GM18499 (cell line): ENCODE data around the gene UMODL1.

Experiments
- ATAC-seq: cut with Tn5 transposase; IDR thresholded peaks from one replicate; pipeline ENCODE4 v1.9.1; 2021; ENCODE audit warnings: moderate number of reproducible peaks; ENCODE audit not compliant: insufficient read depth, unreplicated experiment

The UMODL1 gene

DNA sequence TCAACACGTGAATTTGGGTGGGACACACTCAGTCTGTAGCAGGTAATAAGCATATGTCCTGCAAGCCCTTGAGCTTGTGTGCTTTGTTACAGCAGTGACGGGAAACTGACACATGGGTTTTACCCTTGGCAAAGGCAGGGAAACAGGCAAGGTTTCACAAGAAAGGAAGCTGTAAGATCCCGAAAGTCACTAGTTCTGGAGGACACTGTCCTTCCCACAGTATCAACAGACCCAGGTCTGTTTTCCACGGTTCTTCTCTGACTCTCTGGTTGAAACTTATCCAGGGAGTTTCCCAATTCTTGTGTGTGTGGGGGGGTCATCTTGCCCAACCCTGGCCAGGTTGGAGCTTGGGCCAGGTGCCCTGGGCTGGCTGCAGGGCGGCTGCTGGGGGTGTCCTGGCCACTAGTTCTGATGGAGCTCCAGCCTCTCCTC lies 31.6 kb upstream of the UMODL1 start:
- ATAC-seq = no peak

DNA sequence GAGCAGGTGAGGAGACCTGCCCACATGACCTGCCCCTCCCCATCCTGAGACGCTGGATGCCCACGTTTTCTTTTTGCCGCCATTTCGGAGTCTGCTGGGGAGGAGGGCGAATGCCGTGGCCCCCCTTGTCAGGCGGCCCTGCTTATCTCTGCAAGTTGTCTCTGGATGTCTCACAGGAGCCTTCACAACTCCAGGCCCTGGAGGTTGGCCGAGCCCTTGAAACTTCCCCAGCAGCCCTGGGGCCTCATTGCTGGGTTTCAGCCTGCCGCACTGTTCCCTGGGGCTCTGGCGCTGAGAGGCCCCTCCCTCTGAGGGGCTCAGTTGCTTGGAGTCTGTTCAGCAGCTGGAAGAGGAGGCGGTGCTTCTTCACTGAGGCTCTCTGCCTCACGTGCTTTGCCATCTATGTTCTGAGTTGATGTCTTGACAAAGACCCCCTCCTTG lies 31.2 kb upstream of the UMODL1 start:
- no peak for ATAC-seq

- no peak for ATAC-seq
Observed at GRCh38 chr21:42040411-42041180, 30.5 kb upstream of the UMODL1 start.

DNA sequence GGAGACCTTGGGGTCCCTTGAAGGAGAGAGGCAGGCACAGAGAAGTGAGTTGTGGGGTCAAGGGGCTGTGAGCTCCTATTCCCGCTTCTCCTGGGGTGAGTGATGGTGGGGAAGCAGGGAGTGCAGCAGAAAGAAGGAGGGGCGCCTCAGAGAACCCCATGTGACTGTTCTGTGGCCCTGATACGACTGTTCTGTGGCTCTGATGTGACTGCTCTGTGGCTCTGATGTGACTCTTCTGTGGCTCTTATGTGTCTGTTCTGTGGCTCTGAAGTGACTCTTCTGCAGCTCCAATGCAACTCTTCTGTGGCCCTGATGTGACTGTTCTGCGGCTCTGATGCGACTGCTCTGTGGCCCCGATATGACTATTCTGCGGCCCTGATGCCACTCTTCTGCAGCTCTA lies 29.9 kb upstream of the UMODL1 start:
- no peak for ATAC-seq

DNA sequence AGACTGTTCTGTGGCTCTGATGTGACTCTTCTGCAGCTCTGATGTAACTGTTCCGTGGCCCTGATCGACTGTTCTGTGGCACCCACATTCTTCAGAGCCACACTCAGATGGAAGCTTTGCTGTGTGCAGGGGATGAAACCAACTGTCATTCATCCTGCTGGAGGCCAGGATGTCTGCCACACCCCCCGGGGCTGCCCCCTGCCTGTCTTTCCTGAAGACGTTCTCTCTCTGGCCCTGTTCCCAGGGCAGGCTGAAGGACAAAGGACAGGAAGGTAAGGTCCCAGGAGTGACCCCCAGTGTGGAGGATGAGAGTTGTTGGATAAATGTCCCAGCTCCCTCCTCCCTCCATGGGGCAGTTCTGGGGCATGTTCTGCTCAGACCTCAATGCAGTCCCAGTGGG lies 29.4 kb upstream of the UMODL1 start:
- no peak for ATAC-seq

DNA sequence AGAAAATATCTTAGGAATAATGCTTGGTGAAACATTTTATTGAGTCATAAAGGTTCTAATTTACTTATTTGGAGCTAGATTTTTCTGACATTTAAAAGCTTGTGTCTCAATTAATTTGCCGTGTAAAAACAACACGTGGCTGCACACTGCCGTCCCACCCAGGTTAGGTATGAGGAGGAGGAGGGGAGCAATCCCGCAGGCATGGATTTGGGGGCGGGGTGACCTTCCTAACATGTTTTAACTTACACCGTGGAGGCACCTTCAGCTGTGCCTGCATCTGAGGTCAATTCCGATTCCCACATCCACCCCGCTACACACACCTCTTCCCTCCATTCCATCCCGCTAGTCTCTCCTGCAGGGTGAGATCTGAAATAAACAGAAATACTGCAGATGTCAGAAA lies 28.5 kb upstream of the UMODL1 start:
- no peak for ATAC-seq

- ATAC-seq = no peak
Observed at GRCh38 chr21:42043201-42043895, 27.8 kb upstream of the UMODL1 start.

- ATAC-seq = no peak
Observed at GRCh38 chr21:42043961-42044360, 27.2 kb upstream of the UMODL1 start.

DNA sequence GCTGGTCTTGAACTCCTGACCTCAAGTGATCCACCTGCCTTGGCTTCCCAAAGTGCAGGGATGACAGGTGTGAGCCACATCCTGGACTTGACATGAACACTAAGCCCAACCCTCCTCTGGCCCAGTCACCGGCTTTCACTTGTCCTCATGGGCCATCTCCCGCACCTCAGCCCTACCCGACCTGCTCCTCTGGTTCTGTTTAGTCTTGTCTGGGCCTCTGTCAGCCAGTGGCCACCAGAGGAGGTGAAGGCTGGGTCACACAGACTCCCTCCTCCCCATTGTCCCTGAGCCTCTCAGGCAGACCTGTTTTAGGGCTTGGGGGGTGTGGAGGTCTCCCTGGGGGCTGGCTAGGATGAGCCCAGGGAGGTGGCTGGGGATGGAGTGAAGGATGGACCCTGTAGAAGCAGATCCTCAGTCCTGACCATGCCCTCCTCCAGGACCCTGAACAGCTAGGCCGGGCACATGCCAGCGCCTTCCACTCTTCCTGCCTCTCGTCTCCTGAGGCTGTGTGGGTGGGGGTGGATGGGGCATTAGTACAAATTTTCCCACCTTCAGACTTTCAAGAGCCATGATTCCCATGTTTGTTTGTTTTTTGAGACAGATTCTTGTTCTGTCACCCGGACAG lies 26.1 kb upstream of the UMODL1 start:
- ATAC-seq = no peak

- no peak for ATAC-seq
Observed at GRCh38 chr21:42047821-42048613, 23.1 kb upstream of the UMODL1 start.

DNA sequence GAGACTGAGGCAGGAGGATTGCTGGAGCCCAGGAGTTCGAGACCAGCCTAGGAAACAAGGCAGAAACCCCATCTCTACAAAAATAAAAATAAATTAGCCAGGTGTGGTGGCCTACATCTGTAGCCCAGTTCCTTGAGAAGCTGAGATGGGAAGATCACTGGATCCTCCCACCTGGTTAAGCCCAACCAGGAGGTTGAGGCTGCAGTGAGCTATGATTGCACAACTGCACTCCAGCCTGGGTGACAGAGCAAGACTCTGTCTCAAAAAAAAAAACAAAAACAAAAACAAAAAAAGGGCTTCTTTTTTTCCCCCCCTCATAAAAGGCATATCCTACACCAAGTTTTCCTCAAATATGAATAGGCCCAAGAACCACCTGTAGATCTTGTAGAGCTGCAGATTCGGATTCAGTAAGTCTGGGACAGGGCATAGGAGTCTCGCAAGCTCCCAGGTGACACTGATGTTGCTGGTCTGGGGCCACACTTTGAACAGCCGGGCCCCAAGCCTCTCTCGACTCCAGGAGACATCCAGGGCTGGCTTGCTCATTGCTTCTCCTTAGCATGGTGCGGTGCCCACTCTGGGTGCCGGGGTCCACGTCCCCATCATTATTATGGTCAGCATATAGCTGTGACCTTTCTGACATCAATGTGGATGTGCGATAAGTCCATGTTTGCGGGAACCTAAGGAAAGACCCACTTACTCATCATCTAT lies 22.1 kb upstream of the UMODL1 start:
- ATAC-seq = no peak

DNA sequence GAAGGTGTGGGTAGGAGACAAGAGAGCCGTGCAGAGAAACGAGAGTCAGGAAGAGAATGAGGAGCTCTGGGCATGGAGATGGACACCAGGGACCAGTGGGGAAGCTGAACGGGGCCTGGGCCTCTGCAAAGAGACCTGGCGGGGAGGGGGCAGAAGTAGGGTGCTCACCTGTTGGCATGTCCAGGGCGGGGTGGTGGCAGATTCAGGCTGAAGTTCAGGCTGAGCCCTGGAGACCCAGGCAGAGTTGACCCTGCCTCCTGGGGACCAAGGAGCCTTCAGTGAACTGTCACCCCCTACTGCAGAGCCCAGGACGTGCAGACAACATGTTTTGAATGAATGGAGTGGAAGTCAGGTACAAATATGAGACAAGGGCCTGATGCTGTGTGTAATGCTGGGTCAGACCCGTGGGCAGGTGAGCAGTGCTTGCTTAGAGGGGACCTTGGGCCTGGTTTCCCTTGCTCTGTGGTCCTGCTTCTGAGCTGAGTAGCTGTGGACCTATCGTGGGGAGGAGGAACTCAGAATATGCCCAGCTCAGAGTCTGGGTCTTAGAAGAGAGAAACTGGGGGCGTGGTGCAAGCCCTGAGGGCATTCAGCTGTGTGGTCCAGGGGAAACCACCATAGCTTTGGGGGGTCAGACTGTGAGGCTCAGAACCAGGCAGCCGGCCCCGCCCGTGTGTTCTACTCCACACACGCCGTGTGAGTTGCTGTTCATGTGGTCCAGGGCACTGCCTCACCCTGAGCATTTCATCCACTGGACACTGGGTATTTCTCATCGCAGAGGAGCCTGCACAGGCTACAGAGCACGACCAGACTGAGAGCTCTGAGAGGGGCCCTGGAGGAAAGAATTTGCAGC lies 21.3 kb upstream of the UMODL1 start:
- ATAC-seq = no peak

GRCh38 chr21:42051788-42052187 lies 19.3 kb upstream of the UMODL1 start:
- no peak for ATAC-seq

- no peak for ATAC-seq
Observed at GRCh38 chr21:42055425-42055824, 15.7 kb upstream of the UMODL1 start.

DNA sequence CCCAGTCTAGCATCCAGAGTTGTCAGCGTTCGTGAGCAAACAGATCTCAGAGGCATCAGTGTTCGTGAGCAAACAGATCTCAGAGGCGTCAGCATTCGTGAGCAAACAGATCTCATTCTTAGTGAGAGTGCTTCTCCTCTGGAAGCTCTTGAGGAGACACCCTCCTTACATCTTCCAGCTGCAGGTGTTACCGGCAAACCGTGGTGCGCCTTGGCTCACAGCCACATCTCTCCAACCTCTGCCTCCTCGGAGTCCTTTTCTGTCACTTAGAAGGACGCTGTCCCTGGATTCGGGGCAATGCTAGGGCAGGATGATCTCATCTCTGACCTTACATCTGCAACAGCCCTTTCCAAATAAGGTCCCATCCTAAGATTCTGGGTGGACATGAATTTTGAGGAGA lies 14.6 kb upstream of the UMODL1 start:
- ATAC-seq = no peak

DNA sequence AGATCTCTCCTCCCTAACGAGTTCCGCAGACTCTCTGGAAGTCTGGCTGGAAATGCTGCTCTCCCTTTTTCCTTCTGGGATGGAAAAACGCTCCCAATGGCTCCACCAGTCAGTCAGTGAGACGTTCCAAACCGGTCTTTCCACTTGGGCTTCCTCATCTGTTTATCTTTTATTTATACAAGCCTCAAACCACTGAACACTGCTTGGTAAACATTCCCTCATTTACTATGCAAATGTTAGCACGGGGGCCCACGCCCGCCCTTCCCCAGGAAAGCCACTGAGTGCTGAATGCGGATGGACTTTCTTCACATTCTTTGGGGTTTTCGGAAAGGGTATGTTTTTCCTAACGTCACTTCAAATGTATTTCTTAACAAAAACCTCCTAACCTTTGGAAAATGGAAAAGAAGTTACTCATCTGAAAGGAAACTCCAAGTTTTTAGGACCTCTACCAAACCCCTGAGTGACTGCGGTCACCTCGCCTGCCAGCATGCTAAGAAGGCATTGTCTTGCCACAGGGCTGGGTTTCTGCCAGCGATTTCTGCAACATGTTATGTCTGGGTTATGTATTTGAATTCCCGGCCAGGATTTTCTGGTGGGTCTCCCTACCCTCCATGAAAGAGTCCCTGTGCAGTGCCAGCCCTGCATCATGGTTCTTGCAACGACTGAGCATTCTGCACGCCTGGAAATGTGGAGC lies 14.0 kb upstream of the UMODL1 start:
- no peak for ATAC-seq

DNA sequence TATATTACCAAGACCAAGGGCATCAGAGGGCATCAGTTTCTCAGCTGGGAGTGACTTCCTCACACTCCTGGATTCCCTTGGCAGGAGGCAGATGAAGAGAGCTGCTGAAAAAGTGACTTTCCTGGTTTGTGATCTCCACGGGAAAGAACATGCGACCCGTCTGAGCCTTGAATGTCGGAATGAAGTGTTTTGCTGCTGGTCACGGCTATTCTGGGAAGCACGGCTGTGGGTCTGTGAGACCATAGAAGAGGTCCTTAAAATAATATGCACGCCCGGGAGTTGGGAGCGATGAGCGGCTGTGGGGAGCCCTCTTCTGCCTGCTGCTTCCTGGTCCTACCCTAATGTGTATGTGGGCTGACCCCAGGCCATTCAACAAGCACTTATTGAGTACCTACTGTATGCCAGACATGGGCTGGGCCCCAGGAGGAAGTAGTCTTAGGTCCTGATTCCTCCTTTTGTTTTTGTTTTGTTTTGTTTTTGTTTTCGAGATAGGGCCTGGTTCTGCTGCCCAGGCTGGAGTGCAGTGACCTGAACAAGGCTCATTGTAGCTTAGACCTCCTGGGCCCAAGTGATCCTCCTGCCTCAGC lies 13.2 kb upstream of the UMODL1 start:
- ATAC-seq = no peak

DNA sequence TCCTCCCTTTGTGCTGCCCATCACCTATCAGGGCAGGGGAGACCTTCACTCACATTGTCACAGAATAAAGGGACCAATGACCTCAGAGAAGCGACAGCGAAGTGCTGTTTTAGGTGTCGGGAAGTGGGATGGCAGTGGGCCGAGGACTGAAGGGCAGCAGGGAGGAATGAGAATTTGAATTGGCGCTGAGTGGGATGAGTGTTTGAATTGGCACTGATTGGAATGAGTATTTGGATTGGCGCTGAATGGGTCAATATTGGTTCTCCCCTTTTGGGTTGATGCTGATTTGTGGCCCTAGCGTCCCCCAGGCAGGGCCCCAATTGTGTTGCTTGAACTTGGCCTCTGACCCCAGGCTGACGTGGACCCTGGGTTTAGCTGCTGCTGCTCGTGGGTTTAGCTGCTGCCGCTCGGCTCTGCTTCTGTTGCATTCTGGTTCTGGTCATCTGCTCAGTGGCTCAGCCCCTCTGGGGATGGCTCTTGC lies 12.4 kb upstream of the UMODL1 start:
- no peak for ATAC-seq
